Spleen (tissue), 3 donors: Measurements from ENCODE around the gene NARS2.

Experiments
- POLR2A ChIP-seq, 3 donors: fragments of 450-650 bp; IDR thresholded peaks; one replicate each; pipeline ENCODE4 v1.5.1; 2017; ENCODE audit warnings: antibody characterized with exemption in 3 of 3, mild to moderate bottlenecking in 1 of 3
- POLR2AphosphoS5 ChIP-seq, 3 donors: sonication (generic); formaldehyde crosslinking; IDR thresholded peaks; one replicate each; pipeline ENCODE4 v1.5.1; 2017; ENCODE audit warnings: antibody characterized with exemption in 3 of 3

DNA sequence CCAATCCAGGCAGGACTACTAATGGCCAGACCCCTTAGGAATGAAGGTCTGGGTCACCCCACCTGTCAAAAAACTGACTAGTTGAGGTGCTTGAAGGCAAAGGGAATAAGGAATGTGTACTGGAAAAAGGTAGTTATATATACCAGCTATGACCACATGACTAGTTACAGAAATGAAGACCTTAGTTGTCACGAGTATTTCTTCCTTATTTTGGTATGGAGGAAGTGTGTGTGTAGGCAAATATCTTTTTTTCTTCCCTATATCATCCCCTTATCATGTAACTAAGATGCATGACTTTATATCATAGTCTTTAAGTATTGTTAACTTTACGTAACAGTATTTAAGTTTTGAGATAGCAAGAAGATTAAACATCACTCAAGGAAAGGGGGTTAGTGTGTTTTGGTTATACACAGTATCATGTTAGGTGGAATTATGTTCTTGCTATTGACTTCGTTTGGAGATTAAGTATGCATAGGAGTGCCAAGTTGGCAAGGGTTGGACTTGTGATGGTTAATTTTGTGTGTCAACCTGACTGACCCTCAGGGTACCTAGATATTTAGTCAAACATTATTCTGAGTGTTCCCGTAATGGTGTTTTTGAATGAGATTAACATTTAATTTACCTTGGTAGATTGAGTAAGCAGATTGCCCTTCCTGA is 38.2 kb upstream of the NARS2 start:
- TF ChIP-seq POLR2A (IDR thresholded peaks at IDR 0.05) = no peak
- no peak for TF ChIP-seq POLR2AphosphoS5 (IDR thresholded peaks at IDR 0.05)
